ENCODE results near the gene MAP2K5. TPM values are rescaled to one million over a fixed set of nuclear protein-coding genes. Genes with fewer than 3 reads are reported as not detected.

The MAP2K5 gene
- total RNA-seq, 1 experiment from 2014 or later, result 13.6 TPM

- no peak for TF ChIP-seq PREB (CRISPR knock-in tag; IDR thresholded peaks at IDR 0.05; ENCODE audit: borderline replicate concordance)
These were observed 37.5 kb downstream of the MAP2K5 start (continued) for GRCh38 chr15:67579967-67580366.

- no peaks in the 10 kb centered on the region for H3K4me1 Mint-ChIP-seq
- H3K4me3 Mint-ChIP-seq, result no peak overlapping the region
- H3K36me3 Mint-ChIP-seq, result no peaks in the 10 kb centered on the region; the same call in 1 of the 2 replicates
- TF ChIP-seq ATF1 (CRISPR knock-in tag; IDR thresholded peaks at IDR 0.05) (no peak), NR3C1 (CRISPR knock-in tag; conservative IDR thresholded peaks at IDR 0.05; ENCODE audit: low read depth) (no peak), ZNF232 (CRISPR knock-in tag; IDR thresholded peaks at IDR 0.05) (no peak), JAZF1 (CRISPR knock-in tag; IDR thresholded peaks at IDR 0.05) (no peak), RORB (CRISPR knock-in tag; IDR thresholded peaks at IDR 0.05) (no peak), ZNF263 (CRISPR knock-in tag; IDR thresholded peaks at IDR 0.05; ENCODE audit: low read depth) (no peak), FOXK1 (CRISPR knock-in tag; IDR thresholded peaks at IDR 0.05) (no peak), CBFB (CRISPR knock-in tag; IDR thresholded peaks at IDR 0.05; ENCODE audit: low read depth) (no peak), JUN (CRISPR knock-in tag; IDR thresholded peaks at IDR 0.05) (no peak), ZNF219 (CRISPR knock-in tag; IDR thresholded peaks at IDR 0.05; ENCODE audit: borderline replicate concordance) (no peak), E2F1 (CRISPR knock-in tag; IDR thresholded peaks at IDR 0.05) (no peak), ATF6 (CRISPR knock-in tag; IDR thresholded peaks at IDR 0.05) (no peak), ZNF425 (CRISPR knock-in tag; conservative IDR thresholded peaks at IDR 0.05) (no peak), GABPB1 (CRISPR knock-in tag; IDR thresholded peaks at IDR 0.05) (no peak), SP1 (CRISPR knock-in tag; conservative IDR thresholded peaks at IDR 0.05) (no peak), ZNF281 (CRISPR knock-in tag; IDR thresholded peaks at IDR 0.05) (no peak), ZNF138 (CRISPR knock-in tag; conservative IDR thresholded peaks at IDR 0.05) (no peak), EMX1 (CRISPR knock-in tag; IDR thresholded peaks at IDR 0.05) (no peak), RELA (CRISPR knock-in tag; IDR thresholded peaks at IDR 0.05; ENCODE audit: borderline replicate concordance) (no peak)
- POLR2A ChIA-PET, result no interaction called here
- no peak overlapping the region; the same call in 1 of the 2 replicates for H3K27ac Mint-ChIP-seq
- DNase-seq (ENCODE audit: low spot score) (no peak), ATAC-seq (no peak)
- no peaks in the 10 kb centered on the region for H3K27me3 Mint-ChIP-seq (ENCODE audit: low read depth)
- CTCF ChIA-PET, result no interaction called here
- no peaks in the 10 kb centered on the region for H3K9me3 Mint-ChIP-seq
These were observed 41.7 kb downstream of the MAP2K5 start for GRCh38 chr15:67584157-67584556.

All from WTC11 (cell line).